OCI-M2 (cell line): ENCODE results near the gene EDEM3.
"Not testable (repeated sequence)": the region's sequence is repeated elsewhere in the genome, so short reads cannot be mapped to it uniquely, and the experiment has no call there.

Experiments
- DNase-seq: peaks from one replicate; lab custom pipeline; 2025; ENCODE audit not compliant: unreplicated experiment; lab: John Stamatoyannopoulos, UW

The EDEM3 gene

DNA sequence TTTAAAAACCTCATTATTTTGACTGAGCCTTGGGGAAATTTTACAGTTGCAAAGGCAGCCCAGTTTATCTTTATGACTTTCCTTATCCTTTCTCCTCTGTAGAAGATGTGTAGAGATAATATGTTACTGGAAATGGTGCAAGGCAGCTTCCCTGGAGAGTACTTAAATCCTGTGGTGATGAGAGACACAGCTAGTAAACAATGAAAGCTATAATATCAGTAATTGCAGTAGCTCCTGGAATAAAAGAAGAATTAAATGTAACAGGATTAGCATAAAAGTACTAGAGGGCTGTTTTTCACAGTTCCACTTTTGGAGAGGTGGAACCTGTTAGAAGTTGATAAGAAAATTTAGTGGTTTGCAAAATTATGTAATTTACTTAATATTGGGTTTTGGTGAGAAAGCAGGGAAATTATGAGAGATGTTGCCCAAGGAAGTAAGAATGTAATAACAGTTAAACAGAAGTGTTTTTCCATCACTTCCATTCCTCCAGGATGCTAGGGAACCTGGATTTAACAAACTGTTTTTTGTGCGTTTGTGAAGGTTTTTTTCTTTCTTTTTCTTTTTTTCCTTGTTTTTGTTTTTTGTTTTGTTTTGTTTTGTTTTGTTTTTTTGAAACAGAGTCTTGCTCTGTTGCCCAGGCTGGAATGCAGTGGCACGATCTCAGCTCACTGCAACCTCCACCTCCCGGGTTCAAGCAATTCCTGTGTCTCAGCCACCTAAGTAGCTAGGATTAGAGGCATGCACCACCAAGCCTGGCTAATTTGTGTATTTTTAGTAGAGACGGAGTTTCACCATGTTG lies 15.7 kb upstream of the EDEM3 start:
- no peak for DNase-seq

- DNase-seq, result no peak
These were observed 14.6 kb upstream of the EDEM3 start for GRCh38 chr1:184769241-184769640.

DNA sequence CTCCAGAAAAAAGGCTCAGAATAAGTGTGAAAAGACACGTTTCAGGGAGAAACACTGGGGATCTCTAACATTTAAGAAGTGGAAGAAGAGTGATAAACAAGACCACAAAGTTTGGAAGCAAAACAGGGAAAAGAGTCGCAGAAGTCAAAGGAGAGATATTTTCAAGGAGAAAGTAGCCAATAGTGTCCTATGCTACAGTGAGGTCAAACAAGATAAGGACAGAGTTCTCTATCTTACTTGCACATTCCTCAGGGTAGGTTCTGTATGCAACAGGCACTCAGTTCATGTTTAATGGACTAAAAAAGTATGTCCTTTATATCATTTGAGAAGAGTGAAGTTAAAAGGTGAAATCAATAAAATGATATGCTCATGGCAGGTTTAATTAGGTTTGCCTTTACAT lies 13.8 kb upstream of the EDEM3 start:
- DNase-seq, result no peak

- DNase-seq, result no peak
These were observed 12.9 kb upstream of the EDEM3 start for GRCh38 chr1:184767591-184767990.

- DNase-seq, result no peak
These were observed 9.8 kb upstream of the EDEM3 start for GRCh38 chr1:184764483-184764882.

DNA sequence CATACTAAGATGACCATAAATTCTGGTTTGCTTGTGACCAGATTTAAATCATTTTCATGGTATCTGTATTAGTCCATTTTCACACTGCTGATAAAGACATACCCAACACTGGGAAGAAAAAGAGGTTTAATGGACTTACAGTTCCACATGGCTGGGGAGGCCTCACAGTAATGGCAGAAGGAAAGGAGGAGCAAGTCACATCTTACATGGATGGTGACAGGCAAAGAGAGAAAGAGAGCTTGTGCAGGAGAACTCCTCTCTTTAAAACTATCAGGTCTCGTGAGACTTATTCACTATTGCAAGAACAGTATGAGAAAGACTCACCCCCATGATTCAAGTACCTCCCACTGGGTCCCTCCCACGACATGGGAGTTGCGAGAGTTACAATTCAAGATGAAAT lies 8.9 kb upstream of the EDEM3 start:
- not testable (repeated sequence) for DNase-seq

DNA sequence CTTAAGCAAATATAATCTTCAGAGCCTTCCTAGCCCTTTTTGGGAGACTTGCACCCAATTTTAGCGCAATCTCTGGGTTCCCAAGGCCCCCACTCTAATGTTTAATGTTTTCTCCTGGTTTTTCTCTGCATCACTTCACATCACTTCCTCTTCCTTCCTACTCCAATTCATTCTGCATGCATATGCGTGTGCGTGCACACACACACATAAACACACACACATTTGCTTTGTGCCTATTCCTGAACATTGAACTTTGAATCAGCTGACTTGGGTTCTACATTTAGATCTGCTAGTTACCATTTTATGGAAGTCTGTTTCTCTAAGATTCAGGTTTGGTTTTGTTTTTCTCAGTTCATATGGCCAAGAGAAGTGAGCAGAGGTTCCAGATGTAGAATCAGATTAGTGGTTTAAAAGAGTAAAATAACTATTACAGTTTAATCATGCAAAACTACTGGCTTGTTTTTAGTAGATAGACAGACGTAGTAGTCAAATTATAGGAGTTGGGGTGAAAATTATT lies 7.4 kb upstream of the EDEM3 start:
- no peak for DNase-seq

- no peak for DNase-seq
These were observed 5.0 kb upstream of the EDEM3 start for GRCh38 chr1:184759651-184760050.

DNA sequence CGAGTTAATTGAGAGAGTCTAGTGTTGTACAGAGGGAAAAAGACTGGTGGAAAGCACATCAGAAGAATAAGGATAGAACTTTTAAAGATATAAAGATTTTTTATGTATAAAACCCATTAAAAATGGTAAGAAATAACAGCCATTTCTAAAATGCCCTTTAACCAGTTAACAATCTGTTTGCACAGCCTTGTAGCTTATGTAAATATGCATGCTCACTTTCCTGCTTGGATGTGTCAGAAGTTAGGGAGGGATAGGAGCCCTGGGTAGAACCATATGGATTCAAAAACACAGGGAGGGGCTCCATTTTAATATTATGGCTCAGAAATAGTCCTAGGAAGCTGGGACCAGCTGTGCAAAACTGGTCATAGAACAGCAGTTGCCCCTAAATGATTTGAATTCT lies 4.5 kb upstream of the EDEM3 start:
- no peak for DNase-seq

DNA sequence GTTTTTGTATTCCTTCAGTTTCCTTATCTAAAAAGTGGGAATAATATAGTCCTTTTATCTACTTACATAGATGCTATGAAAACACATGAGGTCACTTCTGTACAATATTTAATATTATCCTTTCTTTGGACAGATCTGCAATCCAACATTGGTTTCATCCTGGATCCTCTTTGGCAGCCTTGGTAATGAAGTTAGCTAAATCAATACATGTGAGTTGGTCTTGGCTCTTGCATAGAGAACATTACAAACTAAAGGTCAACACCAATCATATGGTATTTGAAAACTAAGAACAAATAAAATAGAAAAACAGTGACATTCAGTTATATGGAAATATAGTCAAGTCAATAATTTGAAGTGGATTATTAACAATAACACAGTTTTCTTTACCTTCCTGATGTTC lies 3.2 kb upstream of the EDEM3 start:
- DNase-seq, result no peak

DNA sequence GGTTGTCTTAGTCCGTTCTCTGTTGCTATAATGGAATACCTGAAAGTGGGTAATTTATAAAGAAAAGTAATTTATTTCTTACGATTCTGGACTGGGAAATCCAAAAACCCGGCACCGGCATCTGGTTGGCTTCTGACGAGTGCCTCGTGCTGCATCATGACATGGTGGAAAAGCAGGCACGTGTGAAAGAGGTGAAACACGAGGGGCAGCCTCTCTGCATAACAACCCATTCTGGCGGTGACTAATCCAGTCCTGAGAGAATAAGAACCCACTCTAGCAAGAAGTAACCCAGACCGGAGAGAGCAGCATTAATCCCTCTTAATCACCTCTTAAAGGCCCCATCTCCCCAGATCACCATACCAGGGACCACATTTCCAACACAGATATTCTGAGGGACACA lies 2.7 kb upstream of the EDEM3 start:
- DNase-seq, result no peak

- DNase-seq, result no peak
These were observed 788 bp upstream of the EDEM3 start for GRCh38 chr1:184755226-184756065.

GRCh38 chr1:184753608-184754475 lies 816 bp downstream of the EDEM3 start:
- no peak for DNase-seq

DNA sequence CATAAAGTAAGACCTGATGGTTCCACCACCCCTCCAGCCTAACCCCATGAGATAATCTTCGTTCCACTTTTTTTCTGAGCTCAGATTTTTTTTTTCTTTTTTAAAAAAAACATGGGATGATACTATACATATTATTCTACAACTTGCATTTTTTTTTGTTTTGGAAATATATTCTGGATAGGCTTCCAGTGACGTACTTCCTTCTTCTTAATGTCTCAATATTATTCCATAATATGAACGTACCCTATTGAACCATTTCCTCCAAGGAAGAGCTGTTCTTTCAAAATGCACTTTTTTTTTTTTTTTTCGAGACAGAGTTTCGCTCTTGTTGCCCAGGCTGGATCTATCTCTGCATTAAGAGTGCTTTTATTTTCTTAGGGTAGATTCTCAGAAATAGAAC lies 1.5 kb downstream of the EDEM3 start:
- no peak for DNase-seq

- DNase-seq, result no peak
These were observed 2.0 kb downstream of the EDEM3 start for GRCh38 chr1:184752656-184753055.

DNA sequence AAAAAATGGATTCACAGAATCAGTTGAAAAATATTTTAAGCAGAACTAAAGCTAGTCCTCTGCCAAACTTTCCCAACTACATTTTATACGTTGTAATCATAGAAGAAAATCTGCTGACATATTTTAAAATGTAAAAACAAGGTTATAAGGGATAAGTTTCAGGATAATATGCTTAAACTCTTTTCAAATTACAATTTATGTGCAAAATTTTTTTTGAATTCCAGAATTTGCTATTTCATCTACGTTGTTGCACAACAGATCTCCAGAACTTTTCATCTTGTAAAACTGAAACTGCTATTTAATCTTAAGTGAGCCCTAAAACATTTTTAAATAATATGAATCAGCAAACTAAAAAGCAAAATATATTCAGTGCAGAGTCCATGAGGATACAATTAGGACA lies 5.9 kb downstream of the EDEM3 start:
- no peak for DNase-seq

DNA sequence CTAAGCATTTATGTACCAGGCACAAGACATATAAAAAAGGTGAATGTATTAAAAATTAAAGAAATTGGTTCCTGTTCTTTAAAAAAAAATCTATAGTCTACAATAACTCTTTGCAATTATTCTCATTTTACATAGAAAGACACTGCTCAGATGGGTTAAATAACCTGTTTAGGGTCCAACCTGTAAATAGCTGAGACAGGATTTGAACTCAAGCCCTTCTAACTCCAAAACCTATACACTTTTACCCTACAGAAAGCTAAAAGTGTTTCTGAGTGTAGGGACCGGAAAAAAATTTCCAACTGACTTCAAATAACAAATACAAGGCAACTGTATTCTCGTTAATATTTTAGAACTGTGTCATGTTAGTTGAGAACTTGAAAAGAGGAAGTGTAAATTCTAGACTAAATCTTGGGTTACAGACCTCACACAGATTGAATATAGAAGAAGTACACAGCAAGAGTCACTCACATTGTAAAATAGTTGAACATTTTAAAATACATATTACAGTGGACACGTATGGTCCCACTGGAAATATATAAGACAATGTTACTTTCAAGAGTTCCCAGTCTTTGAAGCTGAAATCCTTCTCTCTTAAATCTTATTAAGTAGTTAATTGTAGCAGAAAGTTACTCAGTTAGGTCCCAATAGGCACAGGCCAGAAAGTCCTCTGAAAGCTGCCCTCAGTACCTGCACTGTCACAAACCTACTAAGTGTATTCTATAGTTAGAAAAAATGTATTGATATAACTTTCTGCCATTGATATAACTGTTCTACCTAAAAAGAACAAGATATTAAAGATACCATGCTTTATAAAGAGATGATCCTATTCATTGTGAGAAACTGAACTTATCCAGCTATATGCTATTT lies 7.3 kb downstream of the EDEM3 start:
- DNase-seq, result no peak

- no peak for DNase-seq
These were observed 8.6 kb downstream of the EDEM3 start for GRCh38 chr1:184745929-184746638.

DNA sequence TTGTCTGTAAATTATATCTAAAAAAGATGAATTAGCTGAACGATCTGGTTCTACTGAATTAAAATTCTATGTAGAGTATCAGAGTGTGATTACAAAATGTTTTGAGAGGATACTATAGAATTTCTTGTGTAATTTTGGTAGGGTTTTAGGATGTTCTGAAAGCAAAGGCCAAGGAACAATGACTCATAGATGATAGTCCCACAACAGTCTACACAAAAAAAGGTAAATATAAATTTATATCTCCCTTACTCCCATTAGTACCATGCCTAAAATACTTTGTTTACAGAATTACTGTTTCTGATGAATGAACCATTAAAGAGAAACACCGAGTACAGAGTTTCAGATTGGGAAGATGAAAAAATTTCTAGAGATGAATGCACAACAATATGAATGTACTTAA lies 9.5 kb downstream of the EDEM3 start:
- DNase-seq, result no peak
